K562 (cell line): ENCODE results near the gene NFYC. TPM values are rescaled to one million over a fixed set of nuclear protein-coding genes. Genes with fewer than 3 reads are reported as not detected.

Experiments used
- ATAC-seq: fragments of 200-7000 bp; cut with Tn5 transposase; 3 replicates; pipeline ENCODE4 v1.9.1; 2020; ENCODE audit warnings: moderate library complexity
- BruUV-seq: library from RNA; stranded (reverse); fragments of 400-500 nt; replicated peaks from 2 replicates; lab custom pipeline; 2021; lab: Mats Ljungman, UMichigan
- CTCF ChIA-PET: fragments of 300-600 bp; formaldehyde crosslinking; extraction: SDS; loops from one replicate; lab custom pipeline; 2021; ENCODE audit warnings: low intra/inter-chr PET ratio; lab: Yijun Ruan, JAX
- POLR2A ChIA-PET: fragments of 300-600, 350-650 bp; sonication (Branson Sonifier 250); formaldehyde crosslinking; extraction: SDS; loops from one replicate; lab custom pipeline; 2021; ENCODE audit warnings: antibody characterized with exemption, inconsistent platforms; lab: Yijun Ruan, JAX
- DNase-seq, 4 experiments: peaks; one replicate each; pipeline versions ENCODE4 v3.0.0 to v3.0.0-alpha.2; 2011 to 2018; ENCODE audit warnings: low spot score in 3 of 4, mixed read lengths in 3 of 4; ENCODE audit errors: extremely low read depth in 1 of 4
- FAIRE-seq: peaks from 2 replicates; lab custom pipeline; 2011; peaks lifted over from hg19 to GRCh38; lab: Jason Lieb, UNC
- H2AFZ ChIP-seq: 2 replicates; pipeline ENCODE4 v1.6.0; 2011; ENCODE audit warnings: low read depth, low read length, control low read depth, inconsistent platforms
- H3K27ac ChIP-seq: fragments of 200-600 bp; 3 replicates; pipeline ENCODE4 v1.8.0; 2011; ENCODE audit warnings: low read depth, mild to moderate bottlenecking, control low read depth, inconsistent platforms, low read length, moderate library complexity, mixed read lengths; ENCODE audit errors: extremely low read depth
- H3K27me3 ChIP-seq, 2 experiments: fragments of 300-600 bp in 1 of 2; 2 replicates in 1 of 2; 3 replicates in 1 of 2; pipeline versions ENCODE4 v1.6.0 to v1.8.0; 2011; ENCODE audit warnings: inconsistent platforms in 2 of 2, low read length in 2 of 2, mild to moderate bottlenecking in 1 of 2, mixed read lengths in 1 of 2, moderate library complexity in 1 of 2; ENCODE audit not compliant: control insufficient read depth in 2 of 2, insufficient read depth in 2 of 2
- H3K36me3 ChIP-seq: fragments of 300-600 bp; 3 replicates; pipeline ENCODE4 v1.8.0; 2011; ENCODE audit warnings: mild to moderate bottlenecking, low read length, inconsistent platforms; ENCODE audit not compliant: control insufficient read depth, insufficient read depth
- H3K4me1 ChIP-seq, 2 experiments: fragments of 200-600 bp in 1 of 2; replicated peaks in 1 of 2; 2 replicates in 1 of 2; 3 replicates in 1 of 2; pipeline versions ENCODE4 v1.5.1 to v1.8.0; 2011; ENCODE audit warnings: inconsistent platforms in 2 of 2, low read length in 2 of 2, mild to moderate bottlenecking in 1 of 2, mixed read lengths in 1 of 2, moderate library complexity in 1 of 2; ENCODE audit not compliant: control insufficient read depth in 2 of 2, insufficient read depth in 2 of 2
- H3K4me2 ChIP-seq: 2 replicates; pipeline ENCODE4 v1.6.1; 2011; ENCODE audit warnings: low read length, control low read depth, inconsistent platforms, mixed read lengths; ENCODE audit not compliant: insufficient read depth
- H3K4me3 ChIP-seq: fragments of 200-600 bp; sonication (generic), shearing (Covaris generic); 2 replicates; pipeline ENCODE4 v1.5.1; 2016; ENCODE audit warnings: control low read depth, inconsistent platforms
- H3K79me2 ChIP-seq: fragments of 200-600 bp; 3 replicates; pipeline ENCODE4 v1.8.0; 2011; ENCODE audit warnings: low read length, inconsistent platforms; ENCODE audit not compliant: control insufficient read depth, insufficient read depth
- H3K9ac ChIP-seq, 2 experiments: 2 replicates each; pipeline versions ENCODE4 v1.6.0 to v1.6.1; 2011; ENCODE audit warnings: low read depth in 2 of 2, low read length in 2 of 2, control low read depth in 1 of 2, inconsistent platforms in 1 of 2, mild to moderate bottlenecking in 1 of 2, mixed read lengths in 1 of 2; ENCODE audit not compliant: insufficient read depth in 1 of 2
- H3K9me1 ChIP-seq: one replicate; pipeline ENCODE4 v1.6.0; 2011; ENCODE audit warnings: inconsistent platforms, mild to moderate bottlenecking, low read length, moderate library complexity; ENCODE audit not compliant: control insufficient read depth, insufficient read depth
- H3K9me3 ChIP-seq: replicated peaks from 2 replicates; pipeline ENCODE4 v1.5.1; 2011; ENCODE audit warnings: low read depth, low read length, inconsistent platforms; ENCODE audit not compliant: control insufficient read depth, insufficient read depth
- H4K20me1 ChIP-seq: replicated peaks from 2 replicates; pipeline ENCODE4 v1.6.1; 2011; ENCODE audit warnings: low read length, inconsistent platforms, mixed read lengths; ENCODE audit not compliant: control insufficient read depth, insufficient read depth
- EHMT2 ChIP-seq: fragments of 450-650 bp; IDR thresholded peaks from 2 replicates; pipeline ENCODE4 v1.6.1; 2018; ENCODE audit warnings: antibody characterized with exemption
- TRIM28 ChIP-seq: fragments of 450-650 bp; IDR thresholded peaks from 2 replicates; pipeline ENCODE4 v1.6.1; 2017
- ZNF75A ChIP-seq: fragments of 450-650 bp; formaldehyde crosslinking; IDR thresholded peaks from 2 replicates; pipeline ENCODE4 v1.4.0; 2020; ENCODE audit warnings: mild to moderate bottlenecking
- WGBS: fragments of 100-300 bp; shearing (Covaris generic); methylation state at CpG from one replicate; pipeline ENCODE4 v1.1.6; 2016; ENCODE audit warnings: low coverage, mixed read lengths; ENCODE audit not compliant: insufficient coverage; ENCODE audit errors: missing lambda C conversion rate; 5-methylcytosine and 5-hydroxymethylcytosine counted together
- in situ Hi-C: fragments of 300-500 bp; cut with MboI; formaldehyde crosslinking; loops from 4 replicates; pipeline ENCODE4 v1.15.0; 2018; ENCODE audit warnings: inconsistent platforms, mixed read lengths
- intact Hi-C: fragments of 100-400 bp; cut with micrococcal nuclease; formaldehyde crosslinking; loops from 2 replicates; pipeline ENCODE4 v1.14.2; 2022
- polyA plus RNA-seq, 8 experiments: library from polyadenylated mRNA; depleted of rRNA in 4 of 8; stranded (reverse) in 5 of 8; unstranded in 3 of 8; fragments of >200 nt; fragmentation: Nextera tagmentation in 2 of 8; fragmentation: Illumina TruSeq in 1 of 8; extraction: Ambion mirVana in 2 of 8; extraction: Trizol in 1 of 8; gene quantifications; 2 replicates each; pipeline versions ENCODE4 v1.2.1 to v1.2.3, GENCODE V29; 2011 to 2014; ENCODE audit warnings: inconsistent platforms in 1 of 8, missing spikeins in 1 of 8
- total RNA-seq, 7 experiments: library from RNA; depleted of rRNA in 6 of 7; stranded (reverse); fragments of >200 nt in 6 of 7; fragmentation: Illumina TruSeq in 2 of 7; extraction: Trizol in 2 of 7; gene quantifications; 2 replicates each; pipeline versions ENCODE4 v1.2.1 to v1.2.3, GENCODE V29; 2011 to 2021; ENCODE audit warnings: low replicate concordance in 1 of 7
- TF ChIP-seq, protein P1 (sequence below): fragments of 250-450 bp; sonication (Bioruptor Pico); IDR thresholded peaks from 2 replicates; pipeline ENCODE4 v1.5.0; 2021; ENCODE audit warnings: mild to moderate bottlenecking, moderate library complexity
- TF ChIP-seq, protein P2 (sequence below): fragments of 450-650 bp; IDR thresholded peaks from 2 replicates; pipeline ENCODE4 v1.6.1; 2016; ENCODE audit warnings: missing biosample characterization, missing genetic modification characterization

The NFYC gene
- total and polyA plus RNA-seq, 9 of the 15 experiments (the other 6 are each of a cell fraction or from before 2014, with no cell fraction given) = 4.8 to 59.8 (median 41.1) TPM

DNA sequence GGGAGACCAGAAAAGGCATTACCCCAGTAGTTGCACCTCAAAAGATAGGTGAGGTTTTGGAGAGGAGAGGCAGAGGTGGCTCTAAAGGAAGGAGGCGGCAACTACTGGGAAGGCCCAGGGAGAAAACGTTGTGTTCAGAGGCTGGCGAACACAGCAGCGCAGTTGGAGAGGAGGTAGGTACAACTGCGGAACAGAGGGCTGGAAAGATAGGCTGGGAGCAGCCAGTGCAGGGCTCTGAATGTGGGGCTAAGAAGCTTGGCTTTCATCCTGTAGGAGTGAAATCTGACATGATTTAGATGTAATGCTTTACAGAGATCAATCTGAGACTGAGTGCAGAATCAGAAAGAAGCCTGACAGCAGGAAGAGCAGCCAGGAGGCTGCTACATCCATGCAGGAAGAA lies 39.0 kb upstream of the NFYC start:
- Histone ChIP-seq H3K36me3 (no peaks in the 10 kb centered on the region), H3K27ac (no peak overlapping the region), H3K4me2 (no peak overlapping the region), H3K9me3 (no peaks in the 10 kb centered on the region), H3K9ac (no peak overlapping the region), H4K20me1 (peaks cover 22% of the 10 kb centered on the region), H3K4me1 (peaks cover 5 to 16% of the 10 kb centered on the region in 2 experiments; a peak in 4 of 5 replicates), H3K9me1 (peaks cover 4% of the 10 kb centered on the region), H2AFZ (no peak overlapping the region), H3K4me3 (no peak overlapping the region), H3K79me2 (no peaks in the 10 kb centered on the region), H3K27me3 (peaks cover 19 to 72% of the 10 kb centered on the region in 2 experiments; a peak in 4 of 5 replicates)
- FAIRE-seq (no peak), ATAC-seq (no peak), DNase-seq (no peak)
- CTCF ChIA-PET = no interaction called here
- BruUV-seq = no TSS peak
- intact Hi-C loops (no loop called here), in situ Hi-C loops (no loop called here)
- 2% methylated on average over 5 of the region's 5 CpGs for WGBS
- POLR2A ChIA-PET = interaction anchor here (0.6 to 1.0 kb wide), 3 partner anchors 11 to 40 kb away, joined by 3 to 5 read pairs (median 5); no protein-coding TSS in a partner anchor
- TF ChIP-seq EHMT2 (no peak), ZNF75A (CRISPR knock-in tag) (no peak), TRIM28 (no peak)
- TF ChIP-seq, protein P1, sequence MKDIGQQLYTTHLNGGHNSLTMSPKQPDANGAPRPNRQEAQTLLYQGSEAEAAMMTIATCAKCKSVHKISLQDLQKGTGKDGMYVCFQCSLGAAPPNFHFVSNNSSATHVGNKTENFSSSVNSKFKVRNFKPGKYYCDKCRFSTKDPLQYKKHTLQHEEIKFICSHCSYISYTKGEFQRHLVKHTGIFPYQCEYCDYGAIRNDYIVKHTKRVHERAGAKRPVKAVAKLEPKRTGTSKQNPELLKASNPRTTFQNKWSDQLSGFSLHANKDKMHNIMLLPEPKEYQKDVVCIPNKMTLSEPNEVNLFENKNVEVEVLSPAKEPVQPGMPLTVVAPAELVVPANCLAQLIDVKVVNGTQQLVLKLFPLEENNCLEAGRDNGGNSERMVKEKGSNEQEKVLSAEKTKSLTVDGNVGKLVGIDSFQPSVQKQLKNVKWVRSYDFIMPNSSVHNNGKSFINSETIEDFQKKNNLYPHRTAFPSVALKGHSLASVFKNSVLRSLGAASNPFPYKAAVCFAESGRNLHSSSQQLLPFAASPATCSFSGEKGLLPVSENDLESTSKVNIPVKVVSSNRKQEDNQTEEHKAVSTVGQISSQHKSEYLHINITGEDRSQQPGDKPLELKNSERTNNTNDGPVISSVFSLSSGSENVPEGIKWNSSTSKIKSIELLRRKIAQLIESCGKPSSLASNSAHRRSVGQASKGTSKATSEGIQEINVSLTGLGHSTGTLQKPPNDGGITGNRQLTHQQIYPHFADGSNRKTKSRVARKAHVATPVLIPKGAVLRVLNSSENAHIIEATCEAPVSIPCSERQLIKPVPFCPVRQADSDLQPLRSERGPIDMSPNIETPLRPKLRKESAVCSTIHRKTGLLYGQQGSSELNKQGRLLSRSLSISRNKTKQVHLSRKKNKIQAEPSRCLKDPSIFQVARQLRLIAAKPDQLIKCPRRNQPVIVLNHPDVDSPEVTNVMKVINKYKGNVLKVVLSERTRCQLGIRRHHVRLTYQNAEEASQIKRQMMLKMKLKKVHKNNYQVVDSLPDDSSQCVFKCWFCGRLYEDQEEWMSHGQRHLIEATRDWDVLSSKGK (CRISPR knock-in tag) = no peak
- TF ChIP-seq, protein P2, sequence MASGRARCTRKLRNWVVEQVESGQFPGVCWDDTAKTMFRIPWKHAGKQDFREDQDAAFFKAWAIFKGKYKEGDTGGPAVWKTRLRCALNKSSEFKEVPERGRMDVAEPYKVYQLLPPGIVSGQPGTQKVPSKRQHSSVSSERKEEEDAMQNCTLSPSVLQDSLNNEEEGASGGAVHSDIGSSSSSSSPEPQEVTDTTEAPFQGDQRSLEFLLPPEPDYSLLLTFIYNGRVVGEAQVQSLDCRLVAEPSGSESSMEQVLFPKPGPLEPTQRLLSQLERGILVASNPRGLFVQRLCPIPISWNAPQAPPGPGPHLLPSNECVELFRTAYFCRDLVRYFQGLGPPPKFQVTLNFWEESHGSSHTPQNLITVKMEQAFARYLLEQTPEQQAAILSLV (tag) = no peak
